ENCODE results near the gene ZER1.
"Not testable (repeated sequence)": the region's sequence is repeated elsewhere in the genome, so short reads cannot be mapped to it uniquely, and the experiment has no call there.

The ZER1 gene

DNA sequence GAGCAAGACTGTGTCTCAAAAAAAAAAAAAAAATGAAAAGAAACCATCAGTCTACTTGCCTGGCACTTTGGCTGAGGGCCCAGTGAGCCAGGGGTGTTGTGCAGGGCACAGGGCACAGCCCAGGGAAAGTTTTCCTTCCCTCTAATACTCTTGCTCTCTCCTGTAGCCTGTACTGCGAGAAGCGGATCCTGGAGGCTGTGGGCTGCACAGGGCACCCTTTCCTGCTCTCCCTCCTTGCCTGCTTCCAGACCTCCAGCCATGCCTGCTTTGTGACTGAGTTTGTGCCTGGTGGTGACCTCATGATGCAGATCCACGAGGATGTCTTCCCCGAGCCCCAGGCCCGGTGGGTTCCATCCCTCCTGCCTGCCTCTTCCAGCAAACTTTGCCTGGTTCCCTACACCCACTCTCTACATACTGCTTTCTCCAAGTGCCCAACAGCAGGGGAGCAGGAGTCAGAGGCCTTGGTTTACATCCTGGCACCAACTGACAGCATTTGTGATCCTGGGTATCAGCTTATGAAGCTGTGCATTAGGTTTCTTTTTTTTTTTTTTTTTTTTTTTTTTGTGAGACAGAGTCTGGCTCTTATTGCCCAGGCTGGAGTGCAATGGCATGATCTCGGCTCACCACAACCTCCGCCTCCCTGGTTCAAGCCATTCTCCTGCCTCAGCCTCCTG, 55.0 kb downstream of the ZER1 start:
- DNase-seq (ENCODE audit: low read depth in 2 of 3, low spot score in 1 of 3), result no peak

DNA sequence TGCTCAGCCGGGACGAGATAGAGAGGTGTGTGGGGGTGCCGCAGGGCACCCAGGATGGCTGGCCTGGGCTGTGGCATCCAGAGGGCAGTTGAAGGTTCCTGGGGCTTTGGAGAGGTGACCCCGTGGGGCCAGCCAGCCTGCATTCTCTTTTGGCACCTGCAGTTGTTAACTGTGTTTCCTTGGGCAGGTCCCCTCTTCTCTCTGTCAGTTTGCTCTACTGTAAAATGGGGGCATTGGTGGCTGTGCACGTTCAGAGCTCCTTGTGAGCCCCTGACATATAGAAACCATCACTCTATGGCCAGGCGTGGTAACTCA, 56.3 kb downstream of the ZER1 start:
- DNase-seq (ENCODE audit: low read depth in 2 of 3, low spot score in 1 of 3), result no peak

DNA sequence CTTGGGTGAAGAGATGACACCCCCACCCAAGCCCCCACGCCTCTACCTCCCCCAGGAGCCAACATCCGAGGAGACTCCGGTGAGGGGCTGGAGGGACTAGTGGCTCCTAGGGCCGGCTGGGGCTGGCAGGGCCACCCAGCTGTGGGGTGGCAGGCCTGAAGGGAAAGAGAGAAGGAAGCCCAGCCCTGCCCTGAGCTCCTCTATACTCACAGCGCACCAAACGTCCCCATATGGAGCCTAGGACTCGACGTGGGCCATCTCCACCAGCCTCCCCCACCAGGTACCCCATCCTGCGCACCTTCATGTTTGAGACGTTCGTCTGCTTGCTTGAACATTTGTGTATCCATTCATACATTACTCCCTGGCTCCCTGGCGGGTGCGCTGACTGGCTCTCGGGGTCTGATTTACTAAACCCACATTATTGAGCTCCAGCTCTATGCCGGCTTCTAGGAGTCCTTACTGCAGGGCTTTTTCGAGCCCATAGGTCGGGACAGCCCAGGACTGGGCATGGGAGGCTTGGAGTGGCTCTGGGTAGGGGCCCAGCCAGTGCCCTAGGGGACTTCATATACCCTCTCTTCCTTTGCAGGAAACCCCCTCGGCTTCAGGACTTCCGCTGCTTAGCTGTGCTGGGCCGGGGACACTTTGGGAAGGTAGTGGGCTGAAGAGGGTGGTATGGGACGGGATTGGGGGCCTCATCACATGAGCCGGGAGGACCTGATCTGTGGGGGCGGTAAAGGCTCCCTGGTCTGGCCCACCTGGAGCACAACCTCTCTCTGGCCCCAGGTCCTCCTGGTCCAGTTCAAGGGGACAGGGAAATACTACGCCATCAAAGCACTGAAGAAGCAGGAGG, 56.9 kb downstream of the ZER1 start:
- DNase-seq (ENCODE audit: low read depth in 2 of 3, low spot score in 1 of 3), result no peak

DNA sequence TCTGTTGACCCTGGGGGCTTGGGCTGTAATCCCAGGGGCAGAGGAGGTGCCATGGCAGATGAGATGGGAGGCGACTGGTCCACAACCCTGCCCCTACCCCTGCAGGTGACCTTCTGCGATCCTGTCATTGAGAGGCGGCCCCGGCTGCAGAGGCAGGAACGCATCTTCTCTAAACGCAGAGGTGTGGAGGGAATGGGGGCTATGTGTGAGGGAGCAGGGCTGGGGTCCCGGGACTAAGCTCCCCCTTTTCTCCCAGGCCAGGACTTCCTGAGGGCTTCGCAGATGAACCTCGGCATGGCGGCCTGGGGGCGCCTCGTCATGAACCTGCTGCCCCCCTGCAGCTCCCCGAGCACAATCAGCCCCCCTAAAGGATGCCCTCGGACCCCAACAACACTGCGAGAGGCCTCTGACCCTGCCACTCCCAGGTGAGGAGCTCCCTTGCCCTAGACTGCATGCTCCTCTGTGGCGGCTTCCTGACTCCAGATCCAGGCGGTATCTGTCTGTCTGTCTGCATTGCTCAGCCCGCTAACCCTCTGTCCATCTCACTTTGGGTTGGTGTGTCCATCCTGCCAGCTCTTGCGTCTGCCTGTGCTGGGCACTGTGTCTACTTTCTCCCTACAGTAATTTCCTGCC, 57.7 kb downstream of the ZER1 start:
- no peak for DNase-seq (ENCODE audit: low read depth in 2 of 3, low spot score in 1 of 3)

DNA sequence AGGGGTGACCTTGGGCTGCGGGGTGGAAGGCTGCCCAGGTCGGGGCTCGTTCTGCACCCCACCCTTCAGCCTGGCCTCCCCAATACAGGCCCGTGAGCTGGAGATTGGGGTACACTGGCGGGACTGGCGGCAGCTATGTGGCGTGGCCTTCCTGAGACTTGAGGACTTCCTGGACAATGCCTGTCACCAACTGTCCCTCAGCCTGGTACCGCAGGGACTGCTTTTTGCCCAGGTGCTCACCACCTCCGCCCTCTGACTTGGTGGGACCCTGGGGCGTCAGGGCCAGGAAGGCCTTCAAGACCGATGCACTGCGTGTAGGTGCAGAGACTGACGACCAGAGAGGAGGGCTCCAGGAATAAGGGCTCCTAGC, 58.3 kb downstream of the ZER1 start:
- DNase-seq (ENCODE audit: low read depth in 2 of 3, low spot score in 1 of 3), result no peak

GRCh38 chr9:128712451-128713410, 59.0 kb downstream of the ZER1 start:
- DNase-seq (ENCODE audit: low read depth in 2 of 3, low spot score in 1 of 3), result no peak

DNA sequence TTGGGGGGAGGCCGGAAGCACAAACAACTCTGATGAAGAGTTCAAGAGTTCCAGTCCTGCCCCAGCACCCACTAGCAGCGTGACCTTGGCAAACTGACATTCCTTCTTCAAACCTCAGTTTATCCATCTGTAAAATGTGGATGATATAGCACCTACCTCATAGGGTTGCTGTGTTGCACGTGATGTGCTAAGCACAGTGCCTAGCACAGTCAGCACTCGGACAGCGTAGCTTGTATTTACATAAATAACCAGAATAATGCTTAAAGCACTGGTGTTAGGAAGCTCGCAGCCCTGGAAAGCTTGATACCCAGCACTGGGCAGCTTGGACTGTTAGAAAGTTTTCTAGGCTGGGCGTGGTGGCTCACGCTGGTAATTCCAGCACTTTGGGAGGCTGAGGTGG, 64.3 kb downstream of the ZER1 start:
- DNase-seq (ENCODE audit: low read depth in 2 of 3, low spot score in 1 of 3), result no peak

DNA sequence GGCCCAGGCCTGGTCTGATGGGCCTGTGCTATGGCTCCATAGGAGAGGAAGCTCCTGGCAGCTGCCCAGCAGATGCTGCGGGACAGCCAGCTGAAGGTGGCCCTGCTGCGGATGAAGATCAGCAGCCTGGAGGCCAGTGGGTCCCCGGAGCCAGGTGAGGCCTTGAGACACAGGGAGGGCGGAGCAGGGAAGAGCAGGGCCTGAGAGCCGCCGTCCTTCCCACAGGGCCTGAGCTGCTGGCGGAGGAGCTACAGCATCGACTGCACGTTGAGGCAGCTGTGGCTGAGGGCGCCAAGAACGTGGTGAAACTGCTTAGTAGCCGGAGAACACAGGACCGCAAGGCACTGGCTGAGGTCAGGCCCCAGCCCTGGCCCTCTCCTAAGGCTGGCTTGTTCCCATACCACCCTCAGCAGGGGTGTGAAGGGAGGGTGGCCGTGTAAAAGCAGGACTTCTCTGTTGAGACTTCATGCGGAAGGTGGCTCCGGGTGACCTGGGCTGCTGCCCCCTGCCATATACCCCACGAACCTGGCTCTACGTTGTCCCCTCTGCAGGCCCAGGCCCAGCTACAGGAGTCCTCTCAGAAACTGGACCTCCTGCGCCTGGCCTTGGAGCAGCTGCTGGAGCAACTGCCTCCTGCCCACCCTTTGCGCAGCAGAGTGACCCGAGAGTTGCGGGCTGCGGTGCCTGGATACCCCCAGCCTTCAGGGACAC, 64.9 kb downstream of the ZER1 start:
- no peak for DNase-seq (ENCODE audit: low read depth in 2 of 3, low spot score in 1 of 3)

DNA sequence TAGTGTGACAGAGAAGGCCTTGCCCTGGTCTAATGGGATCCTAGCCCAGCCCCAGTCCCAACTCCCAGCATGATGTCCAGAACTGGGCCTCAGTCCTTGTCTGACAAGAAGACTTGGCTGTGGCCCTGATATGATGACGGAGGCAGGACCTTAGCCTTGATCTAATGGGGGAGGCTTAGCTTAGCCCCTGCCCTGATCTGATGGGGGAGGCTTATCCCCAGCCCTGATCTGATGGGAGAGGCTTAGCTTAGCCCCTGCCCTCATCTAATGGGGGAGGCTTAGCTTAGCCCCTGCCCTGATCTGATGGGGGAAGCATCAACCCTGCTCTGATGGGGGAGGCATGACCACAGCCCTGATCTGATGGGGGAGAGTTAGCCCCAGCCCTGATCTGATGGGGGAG, 65.7 kb downstream of the ZER1 start:
- no peak for DNase-seq (ENCODE audit: low read depth in 2 of 3, low spot score in 1 of 3)

GRCh38 chr9:128705051-128705965, 66.4 kb downstream of the ZER1 start:
- DNase-seq (ENCODE audit: low read depth in 2 of 3, low spot score in 1 of 3), result no peak

- no peak for DNase-seq (ENCODE audit: low read depth in 2 of 3, low spot score in 1 of 3)
Measured at GRCh38 chr9:128704356-128704670, 67.4 kb downstream of the ZER1 start.

DNA sequence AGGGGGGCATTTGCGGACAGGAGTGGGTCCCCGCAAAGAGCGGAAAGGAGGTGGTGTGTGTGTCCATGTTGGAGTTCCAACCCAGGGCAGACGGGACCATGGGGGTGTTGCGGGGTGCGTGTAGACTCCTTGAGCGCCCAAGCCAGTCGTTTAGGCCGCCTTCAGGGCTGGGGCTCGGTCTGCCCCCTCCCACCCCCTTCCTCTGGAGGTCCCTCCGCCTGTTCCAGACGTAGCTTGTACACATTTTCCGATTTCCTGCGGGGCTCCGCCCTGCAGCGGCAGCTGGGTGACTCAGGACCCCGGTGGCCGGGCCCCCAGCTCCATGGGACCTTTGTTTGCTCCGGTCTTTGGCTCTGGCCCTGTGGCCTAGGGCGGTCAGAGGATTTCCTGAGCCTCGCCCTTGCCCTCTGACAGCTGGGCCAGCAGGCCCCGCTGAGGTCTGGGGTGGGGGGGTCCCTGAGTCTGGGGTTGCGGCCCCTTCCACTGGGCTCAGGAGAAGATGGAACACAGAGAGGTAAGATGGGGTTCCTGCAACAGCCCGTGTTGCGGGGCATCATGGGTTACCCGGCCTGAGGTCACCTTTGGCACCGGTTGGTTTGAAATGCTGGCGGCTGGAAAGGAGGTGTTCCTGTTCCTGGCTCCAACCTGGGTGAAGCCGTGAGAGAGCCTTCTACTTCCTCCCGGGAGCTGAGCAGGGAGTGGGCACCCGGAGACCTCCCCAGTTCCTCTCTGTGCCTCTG, 67.9 kb downstream of the ZER1 start:
- no peak for DNase-seq (ENCODE audit: low read depth in 2 of 3, low spot score in 1 of 3)

- no peak for DNase-seq (ENCODE audit: low read depth in 2 of 3, low spot score in 1 of 3)
Measured at GRCh38 chr9:128702949-128703615, 68.6 kb downstream of the ZER1 start.

DNA sequence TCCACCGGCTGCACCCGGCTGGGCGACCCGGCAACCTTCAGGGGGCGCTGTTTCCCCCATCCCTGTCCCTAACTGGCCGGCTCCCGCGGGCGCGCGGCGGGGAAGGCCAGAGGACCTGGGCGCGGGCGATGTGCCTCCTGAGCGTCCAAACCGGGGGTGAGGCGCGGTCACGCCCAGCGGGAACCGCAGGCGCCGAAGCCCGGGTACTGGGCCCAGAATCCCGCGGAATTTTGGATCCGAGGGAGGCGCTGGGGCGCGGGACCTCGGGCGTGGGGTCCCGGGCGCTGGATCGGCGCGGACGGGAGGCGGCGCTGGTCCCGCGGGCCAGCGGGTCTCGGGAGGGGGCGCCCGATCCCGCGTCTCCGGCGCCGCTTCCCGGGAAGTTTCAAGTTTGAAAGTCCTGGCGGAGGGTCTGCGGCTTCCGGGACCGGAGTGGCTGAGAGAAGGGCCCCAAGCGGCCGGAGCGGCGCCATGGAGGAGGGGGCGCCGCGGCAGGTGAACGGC, 69.2 kb downstream of the ZER1 start, which contains the start of gene PKN3:
Gene PKN3, plus strand, starts transcription at position 59 of the 504 bp plus-strand sequence. Its CDS starts 413 bp downstream, at position 472.
- DNase-seq (ENCODE audit: low read depth in 2 of 3, low spot score in 1 of 3), result peak; percentile 74 to 92 (median 89)

DNA sequence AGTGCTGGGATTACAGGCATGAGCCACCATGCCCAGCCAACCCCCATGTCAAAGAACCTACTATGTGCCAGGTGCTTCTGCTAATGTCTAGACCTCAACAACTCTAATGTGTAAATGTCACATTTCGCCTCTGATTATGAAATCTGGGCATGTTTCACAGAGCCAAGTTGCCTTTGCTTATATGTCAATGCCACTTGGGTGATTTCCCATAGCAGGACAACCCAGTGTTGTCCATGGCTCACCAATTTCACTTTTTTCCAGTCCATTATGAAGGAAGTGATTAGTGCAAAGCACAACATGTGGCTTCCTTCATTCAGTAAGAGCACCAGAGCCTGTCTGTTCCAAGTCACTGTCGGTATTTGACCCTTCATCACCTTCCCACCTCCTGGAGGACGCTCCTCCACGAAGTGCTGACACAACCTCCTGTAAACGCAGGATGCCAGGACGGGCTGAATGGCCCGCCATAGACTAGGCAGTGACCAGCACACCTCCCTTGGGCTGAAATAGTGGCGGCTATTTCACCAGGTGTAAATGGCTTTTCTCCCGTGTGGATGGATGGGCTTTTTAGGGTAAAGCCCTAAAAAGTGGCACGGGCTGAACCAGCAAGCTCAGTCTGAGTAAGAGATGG, 70.4 kb downstream of the ZER1 start:
- no peak for DNase-seq (ENCODE audit: low read depth in 2 of 3, low spot score in 1 of 3)

DNA sequence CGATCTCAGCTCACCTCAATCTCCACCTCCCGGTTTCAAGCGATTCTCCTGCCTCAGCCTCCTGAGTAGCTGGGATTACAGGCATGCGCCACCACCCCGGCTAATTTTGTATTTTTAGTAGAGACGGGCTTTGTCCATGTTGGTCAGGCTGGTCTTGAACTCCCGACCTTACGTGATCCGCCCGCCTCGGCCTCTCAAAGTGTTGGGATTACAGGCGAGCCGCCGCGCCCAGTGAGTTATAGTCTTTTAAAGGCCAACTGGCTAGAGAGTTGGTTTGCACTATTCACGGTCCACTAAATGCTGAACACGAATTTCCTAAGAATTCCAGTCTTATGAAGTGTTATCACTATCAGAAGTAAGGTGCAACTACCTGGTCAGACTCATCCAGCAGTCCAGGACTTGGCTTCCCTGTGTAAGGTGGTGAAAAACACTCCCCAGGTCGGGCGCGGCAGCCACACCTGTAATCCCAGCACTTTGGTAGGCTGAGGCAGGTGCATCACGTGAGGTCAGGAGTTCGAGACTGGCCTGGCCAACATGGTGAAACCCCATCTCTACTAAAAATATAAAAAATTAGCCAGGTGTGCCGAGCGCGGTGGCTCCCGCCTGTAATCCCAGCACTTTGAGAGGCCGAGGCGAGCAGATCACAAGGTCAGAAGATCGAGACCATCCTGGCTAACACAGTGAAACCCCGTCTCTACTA, 72.5 kb downstream of the ZER1 start:
- DNase-seq (ENCODE audit: low read depth in 2 of 3, low spot score in 1 of 3), result not testable (repeated sequence)

All from stimulated activated CD4-positive, alpha-beta T cell treated with anti-CD3 and anti-CD28 coated beads, Interleukin-12 subunit alpha, Interleukin-12 subunit beta, amount 100 ng/mL, for 48 hours (primary cell).